B cell (primary cell): ENCODE results near the gene GDA. TPM values are rescaled to one million over a fixed set of nuclear protein-coding genes. Genes with fewer than 3 reads are reported as not detected.

Source experiments
- ATAC-seq: fragments of 200-7000 bp; cut with Tn5 transposase; one replicate; pipeline ENCODE4 v1.10.0; 2021; ENCODE audit warnings: low read depth, mild to moderate bottlenecking, moderate number of reproducible peaks, moderate library complexity
- CTCF ChIA-PET: fragments of 350-600 bp; sonication (Branson Sonifier 250); formaldehyde crosslinking; loops from one replicate; lab custom pipeline; 2021; ENCODE audit warnings: antibody characterized with exemption, inconsistent platforms; lab: Charles Lee
- POLR2A ChIA-PET: fragments of 350-600 bp; sonication (Branson Sonifier 250); formaldehyde crosslinking; loops from one replicate; lab custom pipeline; 2021; ENCODE audit warnings: antibody characterized with exemption; lab: Charles Lee
- DNase-seq: peaks from one replicate; pipeline ENCODE4 v3.0.0; 2013
- H2AFZ ChIP-seq: 2 replicates; pipeline ENCODE4 v1.6.1; 2012; ENCODE audit warnings: mild to moderate bottlenecking, low read depth, low read length; ENCODE audit not compliant: insufficient read depth, poor library complexity, severe bottlenecking
- H3K27ac ChIP-seq, 2 donors: 1 replicate in 1 of 2; 2 replicates in 1 of 2; pipeline ENCODE4 v1.5.1; 2012 to 2013; ENCODE audit warnings: low read length in 2 of 2, mild to moderate bottlenecking in 2 of 2, moderate library complexity in 1 of 2
- H3K27me3 ChIP-seq, 4 experiments: fragments of 200-600 bp in 1 of 4; sonication (generic) in 1 of 4; replicated peaks in 1 of 4; 1 replicate in 2 of 4; 2 replicates in 2 of 4; pipeline versions ENCODE4 v1.6.1 to v1.7.0; 2013 to 2016; ENCODE audit warnings: low read length in 3 of 4, mild to moderate bottlenecking in 2 of 4, mixed read lengths in 1 of 4, moderate library complexity in 1 of 4; ENCODE audit not compliant: insufficient read depth in 4 of 4, control insufficient read depth in 3 of 4; ENCODE audit errors: control extremely low read depth in 1 of 4
- H3K36me3 ChIP-seq, 2 experiments: replicated peaks in 1 of 2; 1 replicate in 1 of 2; 2 replicates in 1 of 2; pipeline versions ENCODE4 v1.6.1 to v1.7.1; 2013; ENCODE audit warnings: low read length in 1 of 2; ENCODE audit not compliant: insufficient read depth in 2 of 2, control insufficient read depth in 1 of 2; ENCODE audit errors: control extremely low read depth in 1 of 2, extremely low read depth in 1 of 2
- H3K4me1 ChIP-seq, 2 donors: fragments of 200-600 bp in 1 of 2; sonication (generic) in 1 of 2; 1 replicate in 1 of 2; 2 replicates in 1 of 2; pipeline versions ENCODE4 v1.5.1 to v1.6.1; 2013 to 2017; ENCODE audit warnings: low read length in 2 of 2; ENCODE audit not compliant: control insufficient read depth in 2 of 2, insufficient read depth in 2 of 2
- H3K4me2 ChIP-seq: replicated peaks from 2 replicates; pipeline ENCODE3; 2012; ENCODE audit warnings: mild to moderate bottlenecking, low read depth, low read length; ENCODE audit not compliant: poor library complexity, severe bottlenecking
- H3K4me3 ChIP-seq, 5 experiments: fragments of 200-600 bp in 1 of 5; sonication (generic) in 1 of 5; 1 replicate in 3 of 5; 2 replicates in 2 of 5; pipeline versions ENCODE4 v1.5.1 to v1.7.0; 2011 to 2016; ENCODE audit warnings: low read length in 4 of 5, mild to moderate bottlenecking in 4 of 5, low read depth in 2 of 5, control low read depth in 1 of 5, moderate library complexity in 1 of 5; ENCODE audit not compliant: insufficient read depth in 1 of 5; ENCODE audit errors: control extremely low read depth in 1 of 5, extremely low read depth in 1 of 5
- H3K79me2 ChIP-seq: fragments of 200-600 bp; sonication (generic); one replicate; pipeline ENCODE4 v1.6.0; 2016; ENCODE audit warnings: low read length; ENCODE audit not compliant: control insufficient read depth, insufficient read depth
- H3K9ac ChIP-seq: fragments of 200-600 bp; sonication (generic); 2 replicates; pipeline ENCODE4 v1.6.1; 2017; ENCODE audit warnings: mild to moderate bottlenecking, low read length, moderate library complexity
- H3K9me3 ChIP-seq, 3 donors: one replicate each; pipeline versions ENCODE4 v1.6.1 to v1.7.1; 2013; ENCODE audit warnings: low read length in 2 of 3; ENCODE audit not compliant: control insufficient read depth in 2 of 3, insufficient read depth in 1 of 3; ENCODE audit errors: control extremely low read depth in 1 of 3
- H4K20me1 ChIP-seq: 2 replicates; pipeline ENCODE4 v1.6.0; 2012; ENCODE audit warnings: mild to moderate bottlenecking, low read length; ENCODE audit not compliant: insufficient read depth, control insufficient read depth, poor library complexity, severe bottlenecking
- H3K27ac Mint-ChIP-seq: one replicate; pipeline ENCODE4 v1.8.0; 2021; ENCODE audit warnings: mixed read lengths
- H3K27me3 Mint-ChIP-seq: one replicate; pipeline ENCODE4 v1.8.0; 2021; ENCODE audit warnings: mixed read lengths
- H3K4me1 Mint-ChIP-seq: one replicate; pipeline ENCODE4 v1.8.0; 2021; ENCODE audit warnings: mixed read lengths
- H3K4me3 Mint-ChIP-seq: one replicate; pipeline ENCODE4 v1.8.0; 2021; ENCODE audit warnings: mixed read lengths
- H3K9me3 Mint-ChIP-seq: one replicate; pipeline ENCODE4 v1.8.0; 2022; ENCODE audit warnings: mixed read lengths; ENCODE audit not compliant: insufficient read depth
- EZH2 ChIP-seq: IDR thresholded peaks from 2 replicates; pipeline ENCODE4 v1.6.1; 2012; ENCODE audit warnings: borderline replicate concordance, low read depth, mild to moderate bottlenecking, moderate library complexity, low read length; ENCODE audit not compliant: insufficient read depth, poor library complexity, severe bottlenecking
- WGBS: methylation state at CpG from one replicate; pipeline ENCODE4 v1.1.5; 2013; ENCODE audit warnings: missing lambda C conversion rate; ENCODE audit not compliant: insufficient coverage; 5-methylcytosine and 5-hydroxymethylcytosine counted together
- intact Hi-C: fragments of 100-400 bp; cut with micrococcal nuclease; formaldehyde crosslinking; loops from one replicate; pipeline ENCODE4 v1.10.0; 2022
- polyA plus RNA-seq: library from polyadenylated mRNA; depleted of rRNA; stranded (reverse); fragments of >200 nt; gene quantifications from 2 replicates; pipeline ENCODE4 v1.2.3, GENCODE V29; 2012
- total RNA-seq, 2 donors: library from RNA; stranded (reverse); fragments of 120-200 nt in 1 of 2; gene quantifications; 1 replicate in 1 of 2; 2 replicates in 1 of 2; pipeline versions ENCODE4 v1.2.3 to v1.2.4, GENCODE V29; 2013 to 2022
- TF ChIP-seq, protein P1 (sequence below): fragments of 200-600 bp; IDR thresholded peaks from one replicate; pipeline ENCODE4 v1.8.0; 2022; ENCODE audit warnings: antibody characterized with exemption, mild to moderate bottlenecking

The GDA gene
- total and polyA plus RNA-seq, 2 donors (not counting 1 experiment from before 2014, with no cell fraction given) = not detected

DNA sequence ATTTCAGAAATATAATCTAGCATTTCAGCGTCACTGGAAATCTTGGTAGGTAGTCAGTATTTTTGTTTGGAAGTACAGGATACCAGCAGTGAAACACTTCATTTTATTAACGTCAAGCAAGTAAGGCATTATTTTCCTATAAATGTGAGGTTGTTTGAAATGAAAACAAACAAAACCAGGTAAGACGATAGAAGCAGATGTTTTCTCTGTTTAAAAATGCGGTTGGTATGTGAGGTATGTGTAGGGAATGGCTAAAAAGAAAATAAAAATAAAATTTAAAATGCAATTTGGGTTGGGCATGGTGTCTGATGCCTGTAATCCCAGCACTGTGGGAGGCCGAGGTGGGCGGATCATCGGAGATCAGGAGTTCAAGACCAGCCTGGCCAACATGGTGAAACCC lies 16.1 kb downstream of the GDA start:
- Histone ChIP-seq H3K9ac (no peak overlapping the region), H3K4me3 (no peak overlapping the region), H3K27me3 (peaks cover 0 to 2% (median 0%) of the 10 kb centered on the region in 4 experiments), H3K4me2 (no peak overlapping the region), H3K27ac (no peak overlapping the region), H3K36me3 (no peaks in the 10 kb centered on the region), H4K20me1 (no peaks in the 10 kb centered on the region), H3K79me2 (no peaks in the 10 kb centered on the region), H3K4me1 (no peaks in the 10 kb centered on the region), H2AFZ (no peak overlapping the region), H3K9me3 (no peaks in the 10 kb centered on the region)
- intact Hi-C loops = no loop called here
- Mint-ChIP-seq H3K27me3 (peaks cover 7% of the 10 kb centered on the region), H3K4me1 (no peaks in the 10 kb centered on the region), H3K9me3 (no peaks in the 10 kb centered on the region), H3K27ac (no peak overlapping the region), H3K4me3 (no peak overlapping the region)
- TF ChIP-seq, protein P1, sequence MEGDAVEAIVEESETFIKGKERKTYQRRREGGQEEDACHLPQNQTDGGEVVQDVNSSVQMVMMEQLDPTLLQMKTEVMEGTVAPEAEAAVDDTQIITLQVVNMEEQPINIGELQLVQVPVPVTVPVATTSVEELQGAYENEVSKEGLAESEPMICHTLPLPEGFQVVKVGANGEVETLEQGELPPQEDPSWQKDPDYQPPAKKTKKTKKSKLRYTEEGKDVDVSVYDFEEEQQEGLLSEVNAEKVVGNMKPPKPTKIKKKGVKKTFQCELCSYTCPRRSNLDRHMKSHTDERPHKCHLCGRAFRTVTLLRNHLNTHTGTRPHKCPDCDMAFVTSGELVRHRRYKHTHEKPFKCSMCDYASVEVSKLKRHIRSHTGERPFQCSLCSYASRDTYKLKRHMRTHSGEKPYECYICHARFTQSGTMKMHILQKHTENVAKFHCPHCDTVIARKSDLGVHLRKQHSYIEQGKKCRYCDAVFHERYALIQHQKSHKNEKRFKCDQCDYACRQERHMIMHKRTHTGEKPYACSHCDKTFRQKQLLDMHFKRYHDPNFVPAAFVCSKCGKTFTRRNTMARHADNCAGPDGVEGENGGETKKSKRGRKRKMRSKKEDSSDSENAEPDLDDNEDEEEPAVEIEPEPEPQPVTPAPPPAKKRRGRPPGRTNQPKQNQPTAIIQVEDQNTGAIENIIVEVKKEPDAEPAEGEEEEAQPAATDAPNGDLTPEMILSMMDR = no peak
- TF ChIP-seq EZH2 = no peak
- ChIA-PET POLR2A (no interaction called here), CTCF (no interaction called here)
- ATAC-seq (no peak), DNase-seq (no peak)
- 88% methylated on average over 5 of the region's 7 CpGs for WGBS

DNA sequence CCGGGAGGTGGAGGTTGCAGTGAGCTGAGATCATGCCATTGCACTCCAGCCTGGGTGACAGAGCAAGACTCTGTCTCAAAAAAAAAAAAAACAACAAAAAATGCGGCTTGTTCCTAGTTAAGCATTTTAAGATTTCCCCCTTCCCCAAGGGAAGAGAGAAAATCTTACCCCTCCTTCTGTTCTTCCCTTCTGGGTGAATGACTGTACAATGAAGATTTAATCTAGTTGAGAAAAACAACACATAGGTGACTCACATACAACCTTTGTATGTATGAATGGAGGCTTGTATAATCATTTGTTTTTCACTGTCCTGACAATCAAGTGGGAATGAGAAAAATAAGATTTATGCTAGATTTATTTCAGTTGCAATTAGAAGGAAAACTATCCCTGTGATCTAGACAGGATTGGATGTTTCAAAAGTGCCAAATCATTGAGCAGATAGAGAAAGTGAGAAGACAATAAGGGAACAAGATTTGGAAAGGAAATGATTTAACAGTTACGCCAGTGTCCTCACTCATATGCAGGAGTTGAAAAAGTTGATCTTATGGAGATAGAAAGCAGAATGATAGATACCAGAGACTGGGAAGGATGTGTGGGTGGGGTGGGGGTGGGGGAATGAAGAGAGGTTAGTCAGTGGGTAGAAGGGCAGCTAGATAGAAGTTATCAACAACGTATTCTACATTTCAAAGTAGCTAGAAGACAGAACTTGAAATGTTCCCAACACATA lies 16.7 kb downstream of the GDA start:
- WGBS = 72% methylated on average over 2 of the region's 4 CpGs
- Mint-ChIP-seq H3K9me3 (no peaks in the 10 kb centered on the region), H3K27me3 (peaks cover 7% of the 10 kb centered on the region), H3K27ac (no peak overlapping the region), H3K4me1 (no peaks in the 10 kb centered on the region), H3K4me3 (no peak overlapping the region)
- ATAC-seq (no peak), DNase-seq (no peak)
- ChIA-PET CTCF (no interaction called here), POLR2A (no interaction called here)
- no peaks in the 10 kb centered on the region for H3K9me3 ChIP-seq
- H3K4me3 ChIP-seq = no peak overlapping the region
- intact Hi-C loops = no loop called here
- no peak overlapping the region for H2AFZ ChIP-seq
- H3K4me2 ChIP-seq = no peak overlapping the region
- H3K27ac ChIP-seq = no peak overlapping the region
- no peaks in the 10 kb centered on the region for H3K36me3 ChIP-seq
- no peaks in the 10 kb centered on the region for H3K79me2 ChIP-seq
- H3K27me3 ChIP-seq = peaks cover 0 to 2% (median 0%) of the 10 kb centered on the region in 4 experiments
- TF ChIP-seq, protein P1 = no peak
- no peak for TF ChIP-seq EZH2
- no peak overlapping the region for H3K9ac ChIP-seq
- H4K20me1 ChIP-seq = no peaks in the 10 kb centered on the region
- H3K4me1 ChIP-seq = no peaks in the 10 kb centered on the region
